ENCODE data around the gene SOX13.
A peak's percentile ranks its signal among the peaks of the same experiment; 100 is the strongest.
"Not testable (repeated sequence)": the region's sequence is repeated elsewhere in the genome, so short reads cannot be mapped to it uniquely, and the experiment has no call there.

Gene SOX13

DNA sequence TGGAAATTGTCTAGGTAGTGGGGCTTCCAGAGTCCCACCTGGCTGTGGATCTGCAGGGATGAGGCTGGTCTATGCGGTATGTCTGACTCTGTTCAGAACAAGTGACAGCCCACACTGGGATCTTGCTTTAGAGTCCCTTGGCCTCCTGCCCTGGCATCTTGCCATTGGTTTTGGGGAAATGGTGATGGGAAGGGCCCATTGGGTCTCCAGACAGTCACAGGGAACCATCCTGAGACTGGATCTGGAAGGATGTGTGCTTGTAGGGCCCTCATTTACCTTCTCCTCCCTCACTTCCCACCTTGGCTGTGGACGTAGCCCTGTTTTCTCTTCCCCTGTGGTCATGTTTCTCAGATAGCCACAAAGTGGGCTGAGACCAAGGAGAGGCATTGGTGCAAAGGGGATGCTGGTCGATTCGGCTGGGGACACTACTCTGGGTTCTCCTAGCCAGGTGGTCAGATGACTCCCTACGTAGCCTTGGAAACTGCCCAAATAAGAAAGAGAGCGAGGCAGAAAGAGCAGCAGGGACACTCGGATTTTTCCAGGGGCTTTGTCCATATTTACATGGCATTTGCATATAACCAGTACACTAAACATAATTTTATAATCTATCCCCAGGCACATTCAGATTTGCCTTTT, 15.1 kb downstream of the SOX13 start:
- no peak for DNase-seq (ENCODE audit: low read depth)

GRCh38 chr1:204088596-204088995, 15.7 kb downstream of the SOX13 start:
- DNase-seq (ENCODE audit: low read depth) = no peak

DNA sequence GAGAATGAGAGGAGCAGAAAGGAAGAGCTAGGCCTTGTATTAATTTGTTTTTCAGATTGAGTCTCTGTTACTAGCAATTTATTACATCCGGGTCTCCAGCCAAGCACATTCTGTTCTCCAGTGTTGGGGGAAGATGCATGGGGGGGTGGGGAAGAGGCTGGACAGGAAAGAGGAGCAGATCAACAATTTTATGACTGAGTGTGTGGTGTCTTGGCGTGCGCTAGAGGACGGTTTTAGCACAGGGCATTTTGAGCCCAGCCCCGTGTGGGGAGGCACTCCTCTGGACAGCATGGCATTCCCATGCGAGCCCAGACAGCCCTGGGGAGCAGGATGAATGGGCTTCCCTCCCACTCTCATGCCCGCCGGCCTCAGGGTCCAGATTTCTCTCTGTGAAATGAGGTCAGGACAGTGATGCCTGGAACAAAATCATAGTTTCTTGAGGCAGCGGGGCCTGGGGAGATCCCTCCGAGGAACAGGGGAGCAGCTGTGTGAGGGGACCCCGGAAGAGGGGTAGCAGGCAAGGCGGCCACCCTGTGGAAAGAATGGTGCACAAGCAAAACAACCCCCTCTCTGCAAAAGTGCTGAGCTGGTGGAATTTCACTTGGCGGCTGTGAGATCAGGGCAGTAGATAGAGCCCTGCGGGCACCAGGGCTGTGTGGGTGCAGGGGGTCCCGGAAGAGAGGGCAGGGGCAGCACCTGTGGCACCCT, 16.3 kb downstream of the SOX13 start:
- peak; percentile 93 for DNase-seq (ENCODE audit: low read depth)

GRCh38 chr1:204090132-204090531, 17.2 kb downstream of the SOX13 start:
- DNase-seq (ENCODE audit: low read depth) = not testable (repeated sequence)

DNA sequence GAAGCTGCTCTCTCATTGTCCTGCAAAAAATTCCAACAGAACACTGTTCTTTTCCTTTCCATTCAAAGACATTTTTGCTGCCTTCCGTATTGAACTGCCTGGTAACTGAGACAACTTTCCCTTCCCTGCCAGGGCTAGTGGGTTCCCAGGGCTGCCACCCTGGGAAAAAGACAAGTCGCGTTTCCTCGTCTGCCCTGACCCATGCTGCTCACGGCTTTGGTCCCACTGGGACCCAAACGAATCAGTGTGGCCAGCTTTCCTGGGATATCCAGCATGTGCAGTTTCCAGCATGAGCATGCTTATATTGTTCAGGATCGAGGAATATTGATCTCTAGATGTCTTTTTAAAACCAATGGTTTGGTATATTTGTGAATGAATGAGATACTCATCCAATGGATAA, 18.2 kb downstream of the SOX13 start:
- no peak for DNase-seq (ENCODE audit: low read depth)

DNA sequence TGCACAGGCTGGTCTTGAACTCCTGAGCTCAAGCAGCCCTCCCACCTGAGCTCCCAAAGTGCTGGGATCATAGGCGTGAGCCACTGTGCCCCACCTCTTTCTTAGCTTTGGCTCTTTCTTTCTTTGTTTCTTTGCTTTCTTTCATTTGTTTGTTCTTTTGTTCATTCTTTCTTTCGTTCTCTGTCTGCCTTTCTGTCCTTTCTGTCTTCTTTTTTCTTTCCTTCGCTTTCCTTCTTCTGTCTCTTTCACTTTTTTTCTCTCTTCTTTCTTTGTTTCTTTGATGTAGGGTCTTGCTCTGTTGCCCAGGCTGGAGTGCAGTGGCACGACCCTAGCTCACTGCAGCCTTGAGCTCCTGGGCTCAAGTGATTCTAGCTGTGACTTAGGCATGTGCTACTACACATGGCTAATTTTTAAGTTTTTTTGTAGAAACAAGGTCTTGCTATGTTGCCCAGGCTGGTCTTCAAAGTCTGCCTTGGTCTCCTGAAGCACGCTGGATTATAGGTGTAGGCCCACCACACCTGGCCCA, 18.9 kb downstream of the SOX13 start:
- DNase-seq (ENCODE audit: low read depth) = no peak

DNA sequence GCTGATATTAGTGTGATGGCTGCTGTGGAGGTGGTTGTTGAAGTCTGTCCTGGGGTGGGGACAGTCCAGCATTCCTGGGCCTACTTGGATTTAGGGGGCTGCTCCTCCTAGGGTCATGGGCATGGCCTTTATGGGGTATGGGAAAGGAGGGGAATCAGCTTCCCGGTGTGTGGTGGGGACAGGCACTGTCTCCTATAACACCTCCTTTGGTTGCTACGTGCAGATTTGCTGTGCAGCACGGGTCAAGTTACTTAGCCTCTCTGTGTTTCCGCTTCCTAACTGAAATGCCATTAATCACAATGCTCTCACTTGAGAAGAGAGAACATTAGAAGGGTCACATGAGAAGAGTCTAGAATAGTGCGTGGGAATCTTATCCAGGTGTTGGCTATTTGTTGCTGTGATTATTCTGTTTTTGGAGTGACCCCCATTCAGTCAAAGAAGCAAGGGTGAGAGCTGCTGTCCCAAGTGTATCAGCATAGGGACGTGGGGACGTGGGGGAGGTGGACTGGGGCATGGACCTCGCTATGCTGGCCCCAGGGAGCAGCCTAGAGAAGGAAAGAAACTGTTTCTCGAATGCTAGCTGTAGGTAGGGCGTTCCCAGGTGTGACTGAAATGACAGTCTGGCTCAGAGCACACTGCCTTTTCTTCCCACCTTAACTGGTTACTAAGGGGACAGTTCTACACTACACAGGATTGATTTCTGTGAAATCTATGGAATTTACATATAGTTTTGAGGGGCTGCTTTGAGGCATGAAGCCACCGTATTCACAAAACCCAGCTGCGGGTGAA, 19.9 kb downstream of the SOX13 start:
- no peak for DNase-seq (ENCODE audit: low read depth)

DNA sequence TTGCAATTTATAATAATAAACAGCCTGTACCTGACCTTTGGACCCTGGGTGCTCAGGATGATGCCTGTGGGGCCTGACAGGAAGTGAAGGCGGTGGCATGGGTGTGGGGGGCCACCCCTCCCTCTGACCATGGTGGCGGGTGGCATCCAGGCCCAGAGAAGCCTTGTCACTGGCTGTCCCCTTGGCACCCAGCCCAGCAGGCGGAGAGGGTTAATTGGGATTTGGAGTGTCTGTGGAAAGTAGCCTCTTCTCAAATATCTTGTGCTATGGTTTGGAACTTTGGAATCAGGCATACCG, 20.5 kb downstream of the SOX13 start:
- no peak for DNase-seq (ENCODE audit: low read depth)

DNA sequence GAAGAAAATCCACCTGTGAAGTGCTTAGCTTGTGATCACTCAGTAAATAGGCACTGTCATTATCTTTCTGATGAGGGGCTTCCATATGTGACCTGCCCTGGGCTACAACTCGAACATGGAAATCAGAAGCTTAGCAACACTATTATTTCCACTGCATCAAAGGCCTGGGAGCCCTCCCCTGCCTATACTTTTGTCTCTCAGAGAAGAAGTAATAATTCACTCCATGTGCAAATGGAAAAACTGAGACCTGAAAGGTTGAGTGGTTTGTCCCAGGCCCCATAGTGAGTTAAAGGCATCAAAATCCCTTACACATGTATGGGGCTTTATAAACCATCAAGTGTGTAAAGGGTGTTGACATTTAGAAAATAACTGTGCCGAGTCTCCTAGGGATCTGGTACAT, 20.9 kb downstream of the SOX13 start:
- DNase-seq (ENCODE audit: low read depth) = no peak

DNA sequence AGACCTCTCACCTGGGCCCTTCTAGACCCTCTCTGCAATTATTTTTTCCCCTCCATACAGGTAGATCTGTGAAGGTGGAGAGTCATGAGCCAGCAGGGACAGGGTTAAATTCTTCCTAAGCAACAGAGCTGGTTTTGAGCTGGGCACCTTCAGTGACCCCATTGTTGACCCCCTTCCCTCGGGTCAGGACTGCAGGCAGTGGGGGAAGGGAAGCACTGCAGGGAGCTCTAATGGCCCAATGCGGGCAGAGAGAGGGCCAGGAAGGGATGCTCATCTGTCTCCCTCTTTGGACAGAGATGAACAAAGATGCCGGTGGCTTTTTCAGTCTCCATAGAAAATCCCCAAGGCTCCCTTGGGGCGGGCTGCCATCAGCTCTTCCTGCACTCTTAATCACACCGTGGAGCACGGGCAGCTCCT, 21.4 kb downstream of the SOX13 start:
- no peak for DNase-seq (ENCODE audit: low read depth)

DNA sequence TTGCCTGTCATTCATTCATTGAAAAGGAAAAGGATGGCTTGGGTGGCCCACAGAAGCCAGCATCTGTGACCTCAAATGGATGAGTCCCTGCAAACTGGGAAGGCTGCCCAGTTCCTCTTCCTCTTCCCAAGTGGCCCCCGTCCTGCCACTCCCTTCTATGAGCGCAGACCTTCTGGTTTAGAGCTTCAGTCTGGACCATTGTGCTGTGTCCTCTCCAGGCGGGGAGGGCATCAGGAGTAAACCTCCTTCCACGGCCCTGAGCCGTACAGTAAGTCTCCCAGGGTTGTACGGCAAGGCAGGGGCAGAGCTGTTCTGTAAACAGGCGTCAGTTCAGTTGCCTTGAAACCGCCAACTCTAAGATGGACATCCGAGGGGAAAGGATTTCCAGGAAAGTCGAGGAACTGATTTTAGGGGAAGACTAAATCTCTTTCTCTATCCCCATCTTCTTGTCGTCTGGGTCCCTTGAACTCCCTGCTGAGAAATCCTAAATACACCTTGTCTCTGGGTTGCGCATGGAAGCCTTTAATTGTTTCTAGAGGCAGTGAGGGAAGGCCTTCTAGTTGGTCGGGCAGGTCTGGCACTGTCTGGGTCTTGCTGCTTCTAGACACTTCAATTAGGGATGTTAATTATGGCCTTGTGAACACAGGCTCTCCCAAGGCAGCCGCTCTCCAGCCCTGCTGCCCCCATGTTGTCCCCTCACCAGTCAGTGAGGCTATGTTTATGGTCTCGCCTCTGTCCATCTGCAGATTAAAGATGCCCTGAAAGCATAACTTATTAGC, 22.1 kb downstream of the SOX13 start:
- DNase-seq (ENCODE audit: low read depth) = no peak

GRCh38 chr1:204096931-204097330, 24.0 kb downstream of the SOX13 start:
- DNase-seq (ENCODE audit: low read depth) = no peak

DNA sequence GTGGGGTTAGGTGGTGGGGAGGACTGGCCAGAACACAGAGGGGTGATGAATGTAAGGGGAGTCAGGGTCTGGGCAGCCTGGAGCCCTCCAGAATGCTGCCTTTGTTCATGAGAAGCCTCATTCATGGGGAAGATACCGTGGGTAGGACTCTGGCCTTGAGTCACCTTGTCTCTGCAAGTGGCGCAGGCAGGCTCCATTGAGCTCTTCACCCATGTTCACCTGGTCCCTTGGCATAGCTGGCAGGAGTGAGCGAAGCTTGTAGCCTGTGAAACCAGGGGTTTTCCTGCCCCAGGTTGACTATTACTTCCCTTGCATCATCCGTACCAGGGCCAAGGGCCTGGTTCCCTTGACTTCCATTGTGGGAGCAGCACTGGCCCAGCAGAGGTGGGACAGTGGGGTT, 25.8 kb downstream of the SOX13 start:
- DNase-seq (ENCODE audit: low read depth) = no peak

DNA sequence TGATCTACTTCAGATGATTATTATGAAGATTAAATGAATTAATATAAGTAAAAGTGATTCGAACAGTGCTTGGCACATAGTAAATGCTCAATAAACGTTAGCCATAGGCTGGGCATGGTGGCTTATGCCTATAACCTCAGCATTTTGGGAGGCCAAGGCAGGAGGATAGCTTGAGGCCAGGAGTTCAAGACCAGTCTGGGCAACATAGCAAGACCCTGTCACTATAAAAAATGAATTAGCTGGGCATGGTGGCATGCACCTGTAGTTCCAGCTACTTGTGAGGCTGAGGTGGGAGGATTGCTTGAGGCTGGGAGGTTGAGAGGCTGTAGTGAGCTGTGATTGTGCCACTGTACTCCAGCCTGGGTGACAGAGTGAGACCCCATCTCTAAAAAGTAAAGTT, 26.8 kb downstream of the SOX13 start:
- not testable (repeated sequence) for DNase-seq (ENCODE audit: low read depth)

DNA sequence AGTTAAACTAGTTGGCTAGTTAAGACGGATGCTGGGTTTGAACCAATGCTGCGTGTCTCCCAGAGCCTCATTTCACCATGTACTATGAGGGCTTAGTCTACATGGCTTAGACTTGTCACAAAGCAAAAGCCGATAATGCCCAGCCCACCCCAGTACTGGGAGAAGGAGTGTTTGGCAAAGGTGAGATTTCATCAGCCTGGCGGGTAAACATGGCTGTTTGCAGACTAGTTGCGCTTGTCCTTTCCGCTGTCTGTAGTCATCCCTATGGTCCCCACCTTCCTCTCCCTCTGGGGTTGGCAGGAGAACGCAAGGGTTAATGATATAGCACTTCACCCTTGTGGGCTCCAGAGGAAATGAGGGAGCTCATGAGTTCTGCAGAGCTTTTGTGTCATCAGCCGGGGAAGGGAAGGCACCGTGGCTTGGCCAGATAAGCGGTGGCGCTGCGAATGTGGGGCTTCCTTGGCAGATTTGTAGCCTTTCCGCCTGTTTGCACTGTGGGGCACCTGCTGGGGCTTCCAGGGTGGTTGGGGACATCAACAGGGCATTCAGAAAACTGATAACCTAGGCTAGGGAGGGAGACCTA, 29.2 kb downstream of the SOX13 start:
- DNase-seq (ENCODE audit: low read depth) = no peak

GRCh38 chr1:204102739-204103430, 30.0 kb downstream of the SOX13 start:
- peak; percentile 66 for DNase-seq (ENCODE audit: low read depth)

DNA sequence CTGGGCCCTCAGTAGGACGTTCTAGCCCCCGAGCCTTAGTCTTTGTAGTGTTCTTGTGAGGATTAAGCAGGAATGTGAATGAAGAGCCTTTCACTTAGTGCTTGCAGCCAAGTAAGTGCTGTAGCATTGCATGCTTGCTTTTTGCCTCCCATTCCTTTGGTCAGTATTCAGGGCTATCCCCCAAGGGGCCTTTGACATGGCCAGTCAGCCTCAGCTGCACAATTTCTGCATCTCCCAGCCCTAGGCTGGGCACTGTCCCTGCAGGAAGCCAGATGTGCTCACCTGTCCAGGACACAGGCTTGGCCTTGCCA, 30.5 kb downstream of the SOX13 start:
- no peak for DNase-seq (ENCODE audit: low read depth)

- DNase-seq (ENCODE audit: low read depth) = peak; percentile 50
Measured at GRCh38 chr1:204104331-204105130, 31.6 kb downstream of the SOX13 start.

DNA sequence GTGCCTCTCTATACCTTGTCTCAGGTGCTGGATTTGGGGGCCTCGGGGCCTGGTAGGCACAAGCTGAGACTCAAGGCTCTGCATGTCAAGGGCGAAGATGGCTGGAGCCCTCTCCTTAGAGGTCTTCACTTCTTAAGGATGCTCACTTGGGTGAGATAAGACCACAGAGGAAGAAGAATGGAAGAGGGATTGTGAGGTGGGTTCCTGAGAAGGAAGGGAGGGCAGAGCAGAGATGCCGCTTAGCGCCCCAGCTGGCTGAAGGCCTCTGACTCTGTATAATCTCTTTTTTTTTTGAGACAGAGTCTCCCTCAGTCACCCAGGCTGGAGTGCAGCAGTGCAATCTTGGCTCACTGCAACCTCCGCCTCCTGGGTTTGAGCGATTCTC, 32.2 kb downstream of the SOX13 start:
- no peak for DNase-seq (ENCODE audit: low read depth)

GRCh38 chr1:204106825-204107224, 33.9 kb downstream of the SOX13 start:
- no peak for DNase-seq (ENCODE audit: low read depth)

DNA sequence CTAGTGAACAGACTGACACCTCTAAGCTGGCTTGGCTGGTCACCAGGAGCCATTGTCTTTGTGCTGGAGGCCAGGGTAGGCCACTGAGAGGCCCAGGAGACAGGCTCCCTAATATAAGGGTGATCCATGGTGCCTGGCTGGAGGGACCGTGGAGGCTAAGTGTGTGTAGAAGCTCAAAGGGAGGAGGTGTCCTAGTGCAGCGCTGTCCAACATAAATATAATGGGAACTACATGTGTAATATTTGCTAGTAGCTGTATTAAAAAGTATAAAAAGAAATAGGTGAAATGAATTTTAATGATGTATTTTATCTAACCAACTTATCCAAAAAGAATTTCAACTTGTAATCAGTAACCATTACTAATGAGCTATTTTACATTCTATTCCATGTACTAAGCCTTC, 35.0 kb downstream of the SOX13 start:
- no peak for DNase-seq (ENCODE audit: low read depth)

Measured in amniotic epithelial cell (primary cell).